ENCODE data around the gene SAMD4A. TPM values are rescaled to one million over a fixed set of nuclear protein-coding genes. Genes with fewer than 3 reads are reported as not detected.

SAMD4A gene
- total RNA-seq, 1 donor from 2014 or later, result 8.2 TPM

DNA sequence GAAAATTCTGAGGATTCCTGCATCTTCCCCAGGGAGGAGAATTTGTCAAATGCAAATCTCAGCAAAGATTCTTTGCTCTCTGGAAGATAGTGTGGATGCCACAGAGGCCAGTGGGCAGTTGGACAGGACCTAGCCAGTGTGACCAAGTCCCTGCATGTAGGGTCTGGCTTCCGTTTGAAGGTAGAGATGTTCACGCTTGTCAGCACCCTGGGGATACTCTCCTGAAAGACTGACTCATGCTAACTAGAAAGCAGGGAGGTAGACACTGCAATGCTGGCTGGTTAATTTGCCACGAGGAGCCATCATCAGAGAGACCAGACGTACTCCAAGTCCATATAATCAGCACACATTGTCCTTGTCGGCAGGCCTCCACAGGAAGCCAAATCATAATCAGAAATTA is 130.1 kb downstream of the SAMD4A start:
- FAIRE-seq, result no peak
- DNase-seq (ENCODE audit: low spot score in 2 of 2), result no peak

DNA sequence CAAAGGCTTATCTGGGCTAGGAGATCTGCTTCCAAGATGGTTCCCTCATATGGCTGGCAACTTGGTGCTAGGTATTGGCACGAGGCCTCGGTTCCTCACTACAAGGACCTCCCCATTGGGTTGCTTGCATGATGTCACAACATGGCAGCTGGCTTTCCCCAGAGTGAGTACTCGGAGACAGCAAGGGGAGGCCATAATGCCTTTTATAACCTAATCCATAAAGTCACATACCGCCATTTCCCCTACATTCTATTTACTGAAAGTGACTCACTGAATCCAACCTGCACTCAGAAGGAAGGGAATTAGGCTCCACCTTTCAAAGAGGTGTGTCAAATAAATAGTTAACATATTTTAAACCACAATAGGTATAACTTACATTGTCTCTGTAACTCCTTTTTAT is 130.9 kb downstream of the SAMD4A start:
- no peak for FAIRE-seq
- DNase-seq (ENCODE audit: low spot score in 2 of 2), result no peak

DNA sequence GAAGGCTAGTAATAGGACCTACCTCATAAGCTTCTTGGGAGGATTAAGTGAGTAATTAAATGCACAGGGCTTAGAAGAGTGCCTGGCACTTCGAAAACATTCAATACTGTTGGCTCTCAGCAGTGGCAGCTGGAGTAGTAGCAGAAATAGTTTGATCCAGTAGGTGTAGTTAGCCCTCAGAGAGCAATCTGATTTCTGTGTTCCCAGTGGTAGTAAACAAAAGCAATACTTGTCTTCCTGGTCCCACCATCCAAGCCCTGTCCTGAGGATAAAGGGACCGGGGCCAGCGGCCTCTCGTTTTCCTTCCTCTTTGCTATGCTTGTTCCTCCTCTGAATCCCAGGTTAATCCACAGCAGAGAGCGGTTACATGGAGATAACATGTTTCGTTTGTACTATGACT is 131.6 kb downstream of the SAMD4A start:
- no peak for DNase-seq (ENCODE audit: low spot score in 2 of 2)
- FAIRE-seq, result no peak

DNA sequence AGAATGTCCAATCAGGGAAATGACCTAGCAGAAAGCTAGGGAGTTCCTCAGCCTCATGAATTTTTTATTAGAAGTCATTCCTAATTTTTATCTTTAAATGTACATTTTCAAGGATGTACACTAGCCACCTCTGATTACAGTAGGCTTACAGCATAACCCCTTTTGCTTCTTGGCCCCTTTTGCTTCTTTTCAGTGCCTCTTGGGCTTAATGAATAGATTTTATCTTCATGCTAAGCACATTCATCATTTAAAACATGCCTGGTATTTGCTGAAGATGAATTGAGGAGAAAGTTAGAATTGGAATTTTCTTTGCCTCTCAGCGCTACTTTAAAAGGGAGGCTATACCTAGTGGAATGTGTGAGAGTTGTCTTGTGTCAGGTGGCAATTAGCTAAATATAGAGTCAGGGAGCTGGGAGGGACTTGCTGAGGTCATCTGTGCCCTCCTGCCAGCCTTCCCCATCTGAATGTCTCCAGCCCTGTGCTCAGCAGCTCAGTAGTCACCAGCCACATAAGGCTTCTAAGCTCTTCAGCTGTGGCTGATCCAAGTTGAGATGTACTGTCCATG is 132.1 kb downstream of the SAMD4A start:
- DNase-seq (ENCODE audit: low spot score in 2 of 2) (no peak), FAIRE-seq (no peak)

DNA sequence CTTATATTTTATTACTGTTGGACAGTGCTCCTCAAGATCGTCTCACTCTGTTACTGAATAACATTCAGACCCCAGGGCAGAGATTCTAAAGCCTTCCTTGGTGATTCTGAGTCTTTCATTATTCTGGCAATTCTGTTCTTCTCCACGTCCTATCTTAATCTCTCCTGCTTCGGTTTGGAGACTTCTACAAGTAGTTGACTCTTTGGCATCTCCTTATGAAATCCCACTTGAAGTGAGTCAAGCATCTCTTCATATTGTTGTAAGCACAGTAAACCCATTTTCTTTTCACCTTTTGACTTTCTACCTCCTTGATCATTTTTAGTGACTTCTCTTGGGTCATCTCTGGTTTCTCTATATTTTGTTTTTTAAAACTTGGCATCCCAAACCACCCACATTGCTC is 132.8 kb downstream of the SAMD4A start:
- DNase-seq (ENCODE audit: low spot score in 2 of 2), result no peak
- no peak for FAIRE-seq

DNA sequence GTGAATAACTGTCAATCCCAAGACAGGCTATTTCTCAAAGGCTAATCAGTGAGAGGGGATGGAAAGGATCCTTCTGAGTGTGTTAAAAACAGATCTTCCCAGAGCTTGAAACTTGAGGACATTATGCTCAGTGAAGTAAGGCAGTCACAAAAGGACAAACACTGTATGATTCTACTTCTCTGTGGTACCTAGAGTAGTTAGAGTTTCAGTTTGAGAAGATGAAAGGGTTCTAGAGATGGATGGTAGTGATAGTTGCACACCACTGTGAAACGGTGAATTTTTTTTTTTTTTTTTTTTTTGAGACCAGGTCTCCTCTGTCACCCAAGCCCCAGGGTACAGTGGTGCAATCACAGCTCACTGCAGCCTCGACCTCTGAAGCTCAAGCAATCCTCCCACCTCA is 133.8 kb downstream of the SAMD4A start:
- DNase-seq (ENCODE audit: low spot score in 2 of 2), result no peak
- no peak for FAIRE-seq

DNA sequence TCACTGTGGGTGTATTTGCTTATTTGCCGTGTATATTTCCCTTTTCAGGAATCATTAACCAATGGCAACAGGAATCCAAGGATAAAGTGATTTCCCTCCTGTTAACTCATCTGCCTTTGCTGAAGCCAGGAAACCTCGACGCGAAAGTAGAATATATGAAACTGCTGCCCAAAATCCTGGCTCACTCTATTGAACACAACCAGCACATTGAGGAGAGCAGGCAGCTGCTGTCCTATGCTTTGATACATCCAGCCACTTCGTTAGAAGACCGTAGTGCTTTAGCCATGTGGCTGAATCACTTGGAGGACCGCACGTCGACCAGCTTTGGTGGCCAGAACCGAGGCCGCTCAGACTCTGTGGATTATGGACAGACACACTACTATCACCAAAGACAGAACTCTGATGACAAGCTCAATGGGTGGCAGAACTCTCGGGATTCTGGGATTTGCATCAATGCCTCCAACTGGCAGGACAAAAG is 135.1 kb downstream of the SAMD4A start:
- FAIRE-seq, result no peak
- DNase-seq (ENCODE audit: low spot score in 2 of 2), result no peak

DNA sequence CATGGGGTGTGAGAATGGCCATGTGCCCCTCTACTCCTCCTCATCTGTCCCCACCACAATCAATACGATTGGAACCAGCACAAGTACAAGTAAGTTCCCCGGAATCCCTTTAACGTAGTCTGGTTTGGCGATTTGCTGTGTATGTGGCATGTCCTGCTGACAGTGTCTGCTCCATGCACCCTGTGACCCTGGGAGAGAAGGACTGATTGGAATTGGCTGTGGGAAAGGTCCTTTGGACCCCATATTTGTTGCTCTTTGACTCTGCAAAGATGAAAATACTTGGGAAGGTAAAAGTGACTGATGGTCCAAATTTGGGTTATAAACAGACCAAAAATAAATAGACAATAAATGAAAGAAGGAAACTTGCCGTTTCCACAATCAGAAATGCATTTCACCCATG is 135.6 kb downstream of the SAMD4A start:
- DNase-seq (ENCODE audit: low spot score in 2 of 2) (no peak), FAIRE-seq (no peak)

DNA sequence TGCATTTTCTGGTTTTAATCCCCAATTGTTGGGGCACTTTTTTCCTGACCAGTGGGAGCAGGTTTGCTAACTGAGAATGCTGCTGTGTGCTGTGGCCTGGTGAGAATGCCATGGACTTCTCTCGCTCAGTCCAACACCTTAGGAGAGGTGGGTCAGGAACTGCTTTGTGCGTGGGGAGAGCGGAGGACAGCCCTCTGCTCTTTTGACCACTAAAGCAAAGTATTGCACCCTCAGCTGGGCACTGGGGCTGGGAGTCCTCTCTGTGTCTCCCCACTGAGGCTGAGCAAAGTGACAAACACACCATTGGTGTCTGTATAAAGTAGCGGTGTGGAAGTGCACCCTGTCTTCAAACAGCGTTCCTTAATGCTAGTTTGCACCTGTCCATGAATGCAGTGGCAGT is 136.2 kb downstream of the SAMD4A start:
- DNase-seq (ENCODE audit: low spot score in 2 of 2) (no peak), FAIRE-seq (no peak)

DNA sequence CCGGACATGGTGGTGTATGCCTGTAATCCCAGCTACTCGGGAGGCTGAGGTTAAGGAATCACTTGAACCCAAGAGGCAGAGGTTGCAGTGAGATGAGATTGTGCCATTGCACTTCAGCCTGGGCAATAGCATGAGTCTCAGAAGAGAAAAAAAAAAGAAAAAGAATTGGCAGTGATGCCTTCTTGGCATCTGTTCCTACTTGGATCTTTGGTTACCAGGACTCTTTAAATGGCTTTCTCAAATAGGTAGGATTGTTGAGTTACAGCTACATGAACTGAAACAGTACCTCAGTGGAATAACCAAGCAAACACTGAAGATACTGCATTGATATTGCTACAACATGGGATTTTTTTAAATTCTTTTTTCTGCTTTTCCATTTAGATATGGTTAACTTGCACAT is 136.8 kb downstream of the SAMD4A start:
- DNase-seq (ENCODE audit: low spot score in 2 of 2), result no peak

DNA sequence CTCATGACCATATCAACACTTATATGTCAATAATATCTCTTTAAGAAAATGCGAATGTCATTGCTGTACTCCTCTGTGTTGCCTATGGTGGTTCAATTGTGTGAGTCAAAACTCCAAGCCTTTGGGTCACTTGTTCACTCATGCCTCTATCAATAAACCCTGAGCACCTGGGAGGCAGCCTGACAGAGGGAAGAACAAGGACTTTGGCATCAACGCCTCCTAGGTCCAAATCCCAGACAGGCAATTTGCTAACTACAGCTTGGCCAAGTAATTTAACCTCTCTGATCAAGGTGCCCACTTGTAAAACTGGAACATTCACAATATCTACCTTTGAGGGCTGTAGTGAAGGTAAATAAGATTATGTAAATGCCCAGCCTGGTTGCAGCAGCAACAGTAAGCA is 137.8 kb downstream of the SAMD4A start:
- no peak for FAIRE-seq
- DNase-seq (ENCODE audit: low spot score in 2 of 2), result no peak

More for the DNA sequence above, 136.8 kb downstream of the SAMD4A start:
- no peak for FAIRE-seq

DNA sequence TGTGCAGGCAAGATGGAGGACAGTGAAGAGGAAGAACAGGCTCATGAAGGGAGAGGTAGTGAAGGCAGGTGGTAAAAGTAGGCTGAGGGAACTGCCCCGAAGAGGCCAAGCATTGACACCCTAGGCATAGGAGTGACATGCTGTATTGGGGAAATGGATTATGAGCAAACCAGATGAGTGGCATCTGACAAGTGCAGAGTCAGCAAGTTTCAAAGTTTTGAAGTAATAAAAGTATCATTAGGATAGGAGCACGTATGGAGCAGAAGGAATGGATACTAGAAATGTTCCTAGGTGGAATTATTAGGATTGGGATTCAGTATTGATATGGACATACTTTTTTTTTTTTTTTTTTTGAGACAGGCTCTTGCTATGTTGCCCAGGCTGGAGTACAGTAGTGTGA is 139.8 kb downstream of the SAMD4A start:
- no peak for DNase-seq (ENCODE audit: low spot score in 2 of 2)
- no peak for FAIRE-seq

DNA sequence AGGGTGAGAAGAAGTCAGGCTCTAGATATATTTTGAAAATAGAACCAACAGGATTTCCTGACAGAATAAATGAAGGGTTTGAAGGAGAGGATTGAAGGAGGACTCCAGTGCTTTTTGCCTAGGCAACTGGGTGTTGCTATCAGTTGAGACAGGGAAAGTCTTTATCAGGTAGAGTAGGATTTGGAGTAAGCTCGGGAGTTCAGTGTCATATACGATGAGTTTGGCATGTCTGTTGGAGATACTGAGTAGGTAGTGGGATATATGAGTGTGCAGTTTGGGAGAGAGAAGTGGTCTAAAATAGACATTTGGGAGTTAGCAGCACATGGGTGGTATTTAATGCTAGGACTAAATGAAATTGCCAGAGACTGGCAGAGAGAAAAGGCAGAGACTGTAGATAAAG is 141.2 kb downstream of the SAMD4A start:
- no peak for FAIRE-seq
- no peak for DNase-seq (ENCODE audit: low spot score in 2 of 2)

DNA sequence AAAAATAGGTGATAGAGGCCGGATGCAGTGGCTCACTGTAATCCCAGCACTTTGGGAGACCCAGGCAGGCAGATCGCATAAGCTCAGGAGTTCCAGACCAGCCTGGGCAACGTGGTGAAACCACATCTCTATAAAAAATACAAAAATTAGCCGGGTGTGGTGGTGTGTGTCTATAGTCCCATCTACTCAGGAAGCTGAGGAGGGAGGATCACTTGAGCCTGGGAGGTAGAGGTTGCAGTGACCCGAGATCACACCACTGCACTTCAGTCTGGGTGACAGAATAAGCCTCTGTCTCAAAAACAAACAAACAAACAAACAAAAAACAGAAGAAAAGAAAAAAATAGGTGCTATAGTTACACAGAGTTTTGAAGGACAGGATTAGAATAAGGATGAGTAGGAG is 142.1 kb downstream of the SAMD4A start:
- DNase-seq (ENCODE audit: low spot score in 2 of 2), result no peak
- no peak for FAIRE-seq

DNA sequence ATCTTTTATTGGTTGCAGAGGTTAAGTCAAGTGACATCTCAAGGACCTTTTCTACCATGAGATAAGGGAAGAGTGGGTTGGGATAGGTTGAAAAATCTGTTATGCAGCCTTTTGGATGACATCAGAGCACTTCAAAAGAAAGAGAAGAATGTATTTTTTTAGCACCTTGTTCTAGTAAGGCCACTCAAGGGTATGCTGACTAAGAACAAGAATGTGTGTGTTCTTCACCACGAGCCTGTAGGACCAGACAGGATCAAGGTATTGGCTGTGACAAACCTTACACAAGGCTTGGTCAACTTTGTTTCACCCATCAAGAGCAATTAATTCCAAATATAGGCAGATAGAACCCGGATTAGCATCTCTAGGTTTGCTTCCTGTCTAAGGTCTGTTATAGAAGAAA is 142.5 kb downstream of the SAMD4A start:
- DNase-seq (ENCODE audit: low spot score in 2 of 2) (no peak), FAIRE-seq (no peak)

DNA sequence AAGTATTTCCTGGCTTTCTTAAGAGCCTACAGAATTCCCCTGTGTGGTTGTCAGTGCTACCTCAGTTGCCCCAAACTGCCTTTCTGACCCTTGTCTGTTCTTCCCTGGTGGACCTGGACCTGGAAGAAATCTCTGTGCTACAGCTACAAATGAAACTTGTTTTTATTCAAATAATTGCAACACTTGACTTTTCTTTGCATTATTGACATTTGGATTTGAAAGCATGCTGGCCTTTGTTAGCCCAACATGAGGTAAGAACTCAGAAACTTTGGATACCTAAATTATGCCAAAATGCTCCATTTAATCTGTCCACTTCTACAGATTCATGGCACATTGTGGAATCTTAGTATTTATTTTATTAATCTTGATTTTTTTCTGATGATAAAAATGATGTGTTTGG is 142.9 kb downstream of the SAMD4A start:
- DNase-seq (ENCODE audit: low spot score in 2 of 2), result no peak
- no peak for FAIRE-seq

DNA sequence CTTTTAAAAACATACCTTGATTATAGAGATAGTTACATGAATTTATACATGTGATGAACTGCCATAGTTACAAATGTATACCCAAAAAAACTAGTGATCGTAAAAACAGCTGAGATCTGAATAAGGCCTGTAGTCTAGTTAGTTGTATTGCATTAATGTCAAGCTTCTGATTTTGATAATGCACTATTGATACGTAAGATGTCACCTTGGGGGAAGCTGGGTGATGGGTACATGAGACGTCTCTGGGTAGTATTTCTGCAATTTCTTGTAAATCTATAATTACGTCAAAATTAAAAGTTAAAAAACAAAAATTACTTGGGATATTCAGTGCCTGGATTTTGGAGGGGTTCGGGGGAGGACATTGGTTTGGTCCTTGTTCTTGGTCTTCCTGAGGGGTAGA is 144.4 kb downstream of the SAMD4A start:
- DNase-seq (ENCODE audit: low spot score in 2 of 2), result no peak
- FAIRE-seq, result no peak

DNA sequence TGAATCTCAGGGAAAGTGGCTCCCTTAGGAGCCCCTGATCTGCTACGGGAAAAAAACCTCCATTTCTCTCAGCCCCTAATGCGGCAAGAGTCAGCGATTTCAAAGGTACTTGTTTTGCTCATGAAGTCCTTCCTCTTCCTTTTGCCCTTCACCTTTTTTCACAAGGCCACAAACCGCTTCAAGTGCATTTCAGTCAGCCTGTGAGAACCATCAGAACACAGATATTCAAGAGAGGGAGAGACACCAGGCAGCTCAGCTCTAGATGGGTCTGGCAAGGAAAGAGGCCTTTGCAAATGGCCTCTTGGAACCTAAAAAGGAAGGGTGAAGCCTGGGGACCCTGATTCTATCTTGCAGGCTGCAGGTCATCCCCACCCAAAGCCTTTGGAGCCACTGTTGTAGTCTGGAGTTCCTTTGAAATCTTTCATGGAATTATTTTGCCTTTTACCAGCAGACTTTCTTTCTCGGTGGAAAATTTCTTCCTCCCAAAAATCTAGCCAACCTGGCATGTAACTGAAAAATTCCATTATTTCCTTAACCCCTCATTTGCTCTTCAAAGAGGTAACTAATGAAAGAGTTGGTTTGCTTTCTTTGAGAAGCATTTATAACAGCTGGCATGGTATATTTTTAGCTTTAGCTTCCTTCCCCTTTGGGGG is 145.0 kb downstream of the SAMD4A start:
- FAIRE-seq, result no peak
- no peak for DNase-seq (ENCODE audit: low spot score in 2 of 2)

DNA sequence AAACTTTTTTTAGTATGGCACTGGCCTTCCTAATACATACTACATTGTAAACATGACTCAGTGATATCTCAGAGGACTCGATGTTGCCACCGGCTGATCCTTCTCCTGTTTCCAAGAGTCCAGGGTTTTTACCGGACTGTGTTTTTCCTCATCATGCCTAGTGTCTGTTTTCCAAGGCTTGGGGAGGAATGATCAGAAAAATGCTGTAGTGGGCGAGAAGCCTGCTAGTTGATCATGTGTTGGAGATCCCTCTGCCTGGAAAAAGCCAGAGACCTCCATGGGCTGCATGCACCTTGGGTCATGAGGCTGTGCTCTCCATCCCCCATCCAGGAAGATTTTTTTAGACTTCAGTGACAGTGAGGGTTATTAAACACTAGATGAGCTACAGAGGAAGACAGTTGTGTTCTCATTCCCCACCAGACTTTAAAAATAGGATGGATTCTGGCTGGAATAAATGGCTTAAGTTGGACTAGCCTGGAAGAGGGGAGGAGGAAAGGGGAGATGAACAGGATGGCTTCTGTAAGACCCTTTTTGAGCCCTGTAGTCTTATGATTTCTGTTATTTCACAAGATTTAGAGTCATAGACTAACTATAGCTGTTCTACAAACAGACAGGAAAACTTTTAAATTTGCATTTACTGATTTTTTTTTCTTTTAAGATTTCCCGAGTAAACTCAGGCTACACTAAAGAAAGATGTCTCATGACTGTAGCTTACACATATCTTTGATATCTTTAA is 145.7 kb downstream of the SAMD4A start:
- peak in 1 of 2 donors; percentile 20 for DNase-seq (ENCODE audit: low spot score in 2 of 2)
- FAIRE-seq, result no peak

DNA sequence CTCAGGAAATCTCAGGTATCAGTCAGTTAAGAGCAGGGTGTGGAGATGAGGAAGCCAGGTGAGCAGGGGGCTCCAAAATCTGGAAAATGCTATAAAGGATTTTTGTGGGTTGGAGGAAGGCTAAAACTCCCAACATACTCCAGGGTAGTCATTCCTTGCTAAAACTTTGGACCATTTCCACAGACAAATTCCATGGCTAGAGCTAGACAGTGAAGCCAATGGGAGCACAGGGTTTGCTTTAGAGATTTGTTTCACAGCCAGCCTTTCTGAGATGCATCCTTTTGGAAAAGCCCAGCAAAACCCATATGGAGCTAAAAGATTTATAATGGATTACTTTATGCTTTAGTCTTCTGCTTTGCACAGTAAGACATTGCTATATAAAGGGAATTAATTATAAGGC is 146.5 kb downstream of the SAMD4A start:
- DNase-seq (ENCODE audit: low spot score in 2 of 2), result no peak
- no peak for FAIRE-seq

DNA sequence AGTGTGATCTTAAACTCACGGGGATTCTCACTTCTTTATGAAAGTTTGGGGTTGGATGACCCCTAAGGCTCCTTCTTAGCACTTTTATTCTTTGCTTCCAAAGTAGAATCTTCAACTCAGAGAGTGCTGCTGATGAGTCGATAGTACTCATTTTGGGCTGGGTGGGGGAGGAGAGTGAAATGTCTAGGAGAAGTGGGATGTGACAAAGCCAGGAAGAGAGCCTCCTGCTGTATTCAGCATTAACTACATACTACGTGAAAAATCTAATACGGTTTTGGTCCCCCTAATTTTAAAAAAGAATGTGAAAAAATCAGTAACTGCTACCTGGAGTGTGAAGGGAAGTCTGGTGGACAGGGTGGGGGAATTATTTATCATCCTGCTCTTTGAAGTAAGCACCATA is 148.3 kb downstream of the SAMD4A start:
- DNase-seq (ENCODE audit: low spot score in 2 of 2) (no peak), FAIRE-seq (no peak)

DNA sequence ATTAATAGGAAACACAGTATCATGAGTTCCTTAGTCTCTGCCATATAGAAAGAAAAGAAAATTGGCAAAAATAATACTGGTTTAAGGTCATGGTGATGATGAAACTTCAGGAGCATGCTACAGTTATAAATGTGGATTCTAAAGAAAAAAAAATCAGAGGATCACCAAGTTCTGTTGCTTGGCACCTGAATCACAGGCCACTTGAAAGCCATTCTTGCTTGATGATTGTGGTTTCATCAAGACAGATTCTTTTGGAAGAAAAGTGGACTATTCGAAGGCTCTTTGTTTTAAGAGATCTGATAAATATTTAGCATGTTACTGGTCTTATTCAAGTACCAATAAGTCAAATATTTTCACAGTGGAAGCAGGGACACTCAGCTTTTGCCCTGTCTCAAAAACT is 148.9 kb downstream of the SAMD4A start:
- FAIRE-seq (no peak), DNase-seq (ENCODE audit: low spot score in 2 of 2) (no peak)

All from frontal cortex (tissue), 4 donors.